IPS DF 4.7 (cell line): ENCODE measurements around the gene KDM8.
"Not testable (repeated sequence)": the region's sequence is repeated elsewhere in the genome, so short reads cannot be mapped to it uniquely, and the experiment has no call there.

Experiments used
- DNase-seq: peaks from one replicate; pipeline ENCODE4 v3.0.0-alpha.2; 2013; ENCODE audit warnings: low spot score; ENCODE audit errors: extremely low read depth

KDM8 gene

GRCh38 chr16:27190316-27190871 lies 12.9 kb upstream of the KDM8 start:
- DNase-seq, result no peak

DNA sequence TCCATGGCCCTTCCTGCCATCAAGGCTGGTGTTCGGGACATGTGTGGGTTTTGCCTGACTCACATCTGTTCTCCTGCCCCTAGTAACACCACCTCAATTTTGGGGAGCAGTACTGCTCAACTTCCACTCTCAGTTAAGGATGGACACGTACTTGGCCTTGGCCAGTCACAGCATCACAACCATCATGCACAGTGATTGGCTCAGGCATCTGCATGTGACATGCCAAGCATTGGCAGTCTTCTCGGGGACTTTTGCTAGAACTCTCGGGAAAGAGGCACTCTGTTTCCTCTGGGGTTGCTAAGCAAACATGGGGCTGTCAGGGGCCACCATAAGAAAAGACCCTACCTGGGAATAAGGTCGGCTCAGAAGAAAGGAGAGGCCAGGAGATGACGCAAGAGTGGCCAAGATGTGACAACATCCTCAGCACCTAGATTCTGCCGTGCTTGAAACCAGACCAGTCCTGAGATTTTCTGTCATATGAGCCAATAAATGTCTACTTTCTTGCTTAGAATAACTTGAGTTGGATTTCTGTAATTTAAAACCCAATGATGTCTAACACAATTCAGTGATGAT lies 11.9 kb upstream of the KDM8 start:
- DNase-seq, result no peak

DNA sequence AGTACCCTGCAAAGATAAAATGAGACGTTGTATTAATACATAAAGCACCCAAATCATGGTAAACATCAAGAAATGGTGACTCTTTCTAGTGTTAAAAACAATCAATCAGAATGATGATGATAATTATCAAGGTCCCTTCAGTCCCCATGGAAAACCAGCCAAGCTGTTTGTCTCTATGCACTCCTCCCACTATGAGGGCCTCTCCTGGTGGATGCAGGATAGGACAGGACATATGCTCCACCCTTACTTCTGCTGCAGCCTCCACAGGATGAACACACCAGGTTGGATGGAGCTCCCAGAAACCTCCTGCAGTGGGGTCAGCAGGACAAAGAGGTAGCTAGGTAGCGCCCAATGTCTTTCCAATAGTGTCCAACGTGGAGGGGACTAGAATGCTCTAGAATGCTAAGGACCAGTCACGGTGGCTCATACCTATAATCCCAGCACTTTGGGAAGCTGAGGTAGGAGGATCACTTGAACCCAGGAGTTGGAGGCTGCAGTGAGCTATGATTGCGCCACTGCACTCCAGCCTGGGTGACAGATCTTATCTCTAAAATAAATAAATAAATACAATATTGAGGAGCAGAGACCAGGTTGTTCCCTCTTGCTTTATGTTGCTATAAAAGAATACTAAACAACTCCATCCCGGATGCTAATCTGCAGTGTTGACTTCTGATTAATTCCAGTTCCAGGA lies 9.9 kb upstream of the KDM8 start:
- no peak for DNase-seq

DNA sequence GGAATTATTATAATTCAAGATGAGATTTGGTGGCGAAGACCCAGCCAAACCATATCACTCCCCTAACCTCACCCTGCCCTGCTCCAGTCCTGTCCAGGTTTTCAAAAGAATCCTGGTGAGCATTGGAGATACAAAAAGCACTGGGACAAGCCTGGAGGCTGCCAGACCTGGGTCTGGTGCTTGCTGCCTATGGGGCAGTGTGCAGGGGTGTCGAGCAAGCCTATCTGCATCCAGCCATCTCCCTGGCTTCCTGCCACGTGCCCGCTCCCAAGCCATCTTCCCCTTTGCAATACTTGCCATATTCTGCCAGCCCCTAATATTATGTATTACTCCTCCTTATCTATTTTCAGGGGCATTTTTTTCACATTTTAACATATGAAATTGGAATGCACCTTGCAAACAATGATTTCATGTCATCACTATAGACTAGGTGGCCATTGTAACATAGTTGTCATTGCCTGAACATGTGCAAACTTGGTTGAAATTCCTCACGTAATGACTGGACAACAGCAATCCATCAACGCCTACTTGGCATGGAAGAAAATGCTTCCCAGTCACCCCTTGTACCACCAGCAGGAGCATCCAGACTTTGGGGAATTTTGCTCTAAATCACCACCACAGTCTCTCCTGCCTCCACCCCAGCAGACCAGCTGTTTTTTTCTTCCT lies 8.1 kb upstream of the KDM8 start:
- no peak for DNase-seq

- DNase-seq, result no peak
These were observed 7.3 kb upstream of the KDM8 start for GRCh38 chr16:27195941-27196595.

DNA sequence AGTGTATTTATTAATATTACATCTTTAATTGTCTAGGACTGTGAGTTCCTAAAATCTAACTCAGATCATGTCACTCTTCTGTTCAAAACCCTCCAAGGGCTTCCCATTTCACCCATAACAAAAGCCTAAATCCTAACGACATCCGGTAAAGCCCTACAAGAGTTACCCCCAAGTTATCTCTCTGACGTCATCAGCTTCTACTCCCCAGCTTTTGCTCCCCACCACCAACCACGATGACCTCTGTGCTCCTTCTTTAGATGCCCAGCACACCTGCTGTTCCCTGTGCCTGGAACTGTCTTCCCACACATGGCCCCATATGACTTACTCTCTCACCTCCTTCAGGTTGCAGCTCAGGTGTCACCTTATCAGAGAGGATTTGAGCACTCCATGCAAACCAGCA lies 6.3 kb upstream of the KDM8 start:
- DNase-seq, result no peak

GRCh38 chr16:27198451-27199234 lies 4.7 kb upstream of the KDM8 start:
- no peak for DNase-seq

DNA sequence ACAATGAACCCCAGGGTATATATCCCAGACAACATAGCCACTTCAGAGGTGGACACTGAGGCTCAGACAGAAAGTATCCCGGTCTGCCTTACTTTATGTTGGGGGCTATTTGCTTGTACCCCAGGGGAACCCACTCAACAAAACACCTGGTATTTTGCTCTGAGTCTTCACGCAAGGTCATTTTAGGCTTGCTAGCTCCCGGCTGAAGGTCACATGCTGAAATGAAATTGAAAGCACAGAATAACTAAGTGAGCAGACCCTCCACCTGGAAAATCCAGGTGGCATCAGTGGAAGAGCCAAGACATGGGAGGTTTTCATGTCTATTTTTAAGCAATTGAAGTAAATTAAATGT lies 4.1 kb upstream of the KDM8 start:
- DNase-seq, result no peak

GRCh38 chr16:27199736-27200135 lies 3.6 kb upstream of the KDM8 start:
- no peak for DNase-seq

DNA sequence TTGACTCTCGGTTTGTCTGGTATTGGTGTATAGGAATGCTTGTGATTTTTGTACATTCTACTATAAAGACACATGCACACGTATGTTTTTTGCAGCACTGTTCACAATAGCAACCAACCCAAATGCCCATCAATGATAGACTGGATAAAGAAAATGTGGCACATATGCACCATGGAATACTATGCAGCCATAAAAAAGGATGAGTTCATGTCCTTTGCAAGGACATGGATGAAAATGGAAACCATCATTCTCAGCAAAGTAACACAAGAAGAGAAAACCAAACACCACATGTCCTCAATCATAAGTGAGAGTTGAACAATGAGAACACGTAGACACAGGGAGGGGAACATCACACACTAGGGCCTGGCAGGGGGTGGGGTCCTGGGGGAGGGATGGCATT lies 2.4 kb upstream of the KDM8 start:
- not testable (repeated sequence) for DNase-seq

DNA sequence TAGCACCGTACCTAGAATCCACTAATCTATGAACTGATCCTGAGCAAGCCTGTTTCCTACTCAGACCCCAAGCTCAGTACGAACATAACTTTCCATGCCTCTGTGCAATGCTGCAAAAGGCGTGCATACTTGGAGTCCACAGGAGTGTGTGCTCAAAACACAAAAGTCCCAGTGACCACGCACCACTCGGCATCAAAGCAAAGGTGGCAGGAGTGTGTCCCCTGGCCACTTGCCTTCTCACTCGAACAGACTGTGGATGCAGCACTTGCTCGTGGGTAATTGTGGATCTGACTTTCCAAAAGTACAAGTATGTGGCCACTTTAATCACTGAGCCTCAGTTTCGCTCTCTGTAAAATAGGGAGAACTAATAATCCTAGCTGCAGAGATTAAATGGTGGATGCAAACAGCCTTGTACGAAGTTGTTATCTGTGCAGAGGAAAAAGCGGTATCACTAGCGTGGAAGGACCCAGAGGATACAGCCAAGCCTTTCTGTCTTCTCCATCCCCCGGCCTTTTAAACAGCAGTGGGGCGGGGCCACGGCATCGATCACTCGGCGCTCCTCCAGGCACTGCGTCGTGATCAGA lies 311 bp upstream of the KDM8 start:
- peak; percentile 66 for DNase-seq

- DNase-seq, result no peak
These were observed 1.1 kb downstream of the KDM8 start for GRCh38 chr16:27204312-27204915.

- no peak for DNase-seq
These were observed 2.2 kb downstream of the KDM8 start for GRCh38 chr16:27205423-27206065.

- DNase-seq, result not testable (repeated sequence)
These were observed 3.8 kb downstream of the KDM8 start for GRCh38 chr16:27207121-27207520.

GRCh38 chr16:27208081-27208680 lies 4.9 kb downstream of the KDM8 start:
- no peak for DNase-seq

DNA sequence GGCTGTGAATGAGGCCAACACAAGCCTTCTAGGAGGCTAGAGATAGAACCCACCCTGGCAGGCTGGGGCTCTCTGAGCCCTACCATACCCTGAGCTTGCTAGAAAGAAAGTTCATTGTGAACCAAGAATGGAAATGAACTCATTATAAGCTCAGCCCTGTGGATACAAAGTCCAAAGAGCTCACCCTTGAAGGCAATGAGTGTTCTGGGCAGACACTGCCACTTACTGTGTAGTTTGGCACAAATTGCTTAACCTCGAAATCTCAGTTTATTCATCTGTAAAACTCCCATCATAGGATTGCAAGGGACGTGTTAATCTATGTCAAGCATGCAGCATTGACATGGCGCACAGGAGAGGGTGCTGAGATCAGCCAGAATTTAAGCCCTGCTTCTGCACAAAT lies 5.5 kb downstream of the KDM8 start:
- DNase-seq, result no peak

DNA sequence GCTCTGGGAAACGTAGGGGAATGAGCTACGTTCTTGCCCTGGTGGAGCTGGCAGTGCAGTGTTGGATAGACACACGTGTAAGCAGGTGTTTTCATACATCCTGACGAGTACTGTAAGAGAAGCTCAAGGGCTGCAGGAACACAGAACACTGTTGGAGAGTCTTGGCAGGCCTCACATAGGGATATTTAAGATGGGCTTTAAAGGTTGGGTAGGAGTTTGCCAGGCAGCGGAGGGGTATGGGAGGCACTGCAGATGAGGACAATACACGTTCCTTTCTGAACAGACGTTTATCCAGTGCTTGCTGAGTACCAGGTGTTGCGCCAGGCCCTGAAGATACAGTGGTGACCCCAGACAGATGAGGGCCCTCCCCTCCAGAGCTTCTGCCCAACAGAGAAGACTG lies 6.3 kb downstream of the KDM8 start:
- no peak for DNase-seq

DNA sequence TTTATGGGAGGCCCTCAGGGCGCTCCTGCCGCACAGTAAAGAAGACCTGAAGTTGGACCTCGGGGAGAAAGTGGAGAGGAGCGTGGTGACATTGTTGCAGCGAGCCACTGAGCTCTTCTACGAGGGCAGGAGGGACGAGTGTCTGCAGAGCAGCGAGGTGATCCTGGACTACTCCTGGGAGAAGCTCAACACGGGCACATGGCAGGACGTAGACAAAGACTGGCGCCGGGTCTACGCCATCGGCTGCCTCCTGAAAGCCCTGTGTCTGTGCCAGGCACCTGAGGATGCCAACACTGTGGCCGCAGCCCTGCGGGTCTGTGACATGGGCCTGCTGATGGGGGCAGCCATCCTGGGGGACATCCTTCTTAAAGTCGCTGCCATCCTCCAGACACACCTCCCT lies 6.8 kb downstream of the KDM8 start:
- no peak for DNase-seq

DNA sequence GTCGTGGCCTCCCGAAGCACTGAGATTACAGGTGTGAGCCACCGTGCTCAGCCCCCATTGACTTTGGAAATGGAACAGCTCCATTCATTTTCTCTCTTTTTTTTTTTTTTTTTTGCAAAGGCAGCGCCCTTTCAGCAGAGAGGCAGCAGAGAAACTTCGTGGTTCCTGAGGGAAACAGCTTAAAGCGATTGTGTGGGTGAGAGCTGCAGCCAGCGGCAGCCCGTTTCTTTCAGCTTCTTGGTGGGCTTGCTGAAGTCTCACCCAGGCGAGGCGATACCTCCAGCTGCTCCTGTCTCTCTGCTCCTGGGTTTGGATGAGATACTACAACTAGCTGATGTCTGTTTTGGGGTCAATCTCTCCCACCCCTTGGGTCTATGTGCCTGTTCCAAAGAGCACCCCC lies 7.7 kb downstream of the KDM8 start:
- DNase-seq, result no peak
